Fibroblast of skin of right biceps (primary cell): ENCODE data around the gene MIPOL1.

ENCODE experiments used
- DNase-seq: peaks from one replicate; pipeline ENCODE4 v3.0.0-alpha.2; 2013

MIPOL1 gene

GRCh38 chr14:37601865-37602264 is 404.1 kb downstream of the MIPOL1 start:
- no peak for DNase-seq
